T-helper 2 cell treated with Interferon-gamma antibody and Interleukin-4, amounts not matched to agents 5 μg/mL and 100 μg/mL, for 36 hours (primary cell): ENCODE results near the gene POLK.
"Not testable (repeated sequence)": the region's sequence is repeated elsewhere in the genome, so short reads cannot be mapped to it uniquely, and the experiment has no call there.

Experiments
- DNase-seq: peaks from one replicate; pipeline ENCODE4 v3.0.0; 2021; ENCODE audit warnings: low spot score
- H3K27ac Mint-ChIP-seq: one replicate; pipeline ENCODE4 v1.8.0; 2021; ENCODE audit warnings: mild to moderate bottlenecking, mixed read lengths
- H3K27me3 Mint-ChIP-seq: one replicate; pipeline ENCODE4 v1.8.0; 2021; ENCODE audit warnings: low read depth, mixed read lengths
- H3K36me3 Mint-ChIP-seq: one replicate; pipeline ENCODE4 v1.8.0; 2021; ENCODE audit warnings: low read depth, mixed read lengths
- H3K4me1 Mint-ChIP-seq: one replicate; pipeline ENCODE4 v1.8.0; 2021; ENCODE audit warnings: low read depth, mixed read lengths
- H3K4me3 Mint-ChIP-seq: one replicate; pipeline ENCODE4 v1.8.0; 2022; ENCODE audit warnings: mild to moderate bottlenecking, moderate library complexity, mixed read lengths
- H3K9me3 Mint-ChIP-seq: one replicate; pipeline ENCODE4 v1.8.0; 2021; ENCODE audit warnings: mixed read lengths

Gene POLK

GRCh38 chr5:75521195-75521594 lies 9.5 kb downstream of the POLK start:
- peaks cover 24% of the 10 kb centered on the region for H3K9me3 Mint-ChIP-seq
- peaks cover 48% of the 10 kb centered on the region for H3K36me3 Mint-ChIP-seq
- H3K27ac Mint-ChIP-seq: no peak overlapping the region
- H3K4me3 Mint-ChIP-seq: no peak overlapping the region
- H3K4me1 Mint-ChIP-seq: peaks cover 55% of the 10 kb centered on the region
- no peak for DNase-seq
- H3K27me3 Mint-ChIP-seq: no peaks in the 10 kb centered on the region

- Mint-ChIP-seq H3K4me3 (no peak overlapping the region), H3K36me3 (peaks cover 46% of the 10 kb centered on the region), H3K27me3 (no peaks in the 10 kb centered on the region), H3K9me3 (peaks cover 24% of the 10 kb centered on the region), H3K27ac (no peak overlapping the region), H3K4me1 (peaks cover 53% of the 10 kb centered on the region)
- no peak for DNase-seq
These were observed 10.3 kb downstream of the POLK start for GRCh38 chr5:75522025-75522424.

- H3K27me3 Mint-ChIP-seq: no peaks in the 10 kb centered on the region
- H3K4me3 Mint-ChIP-seq: no peak overlapping the region
- H3K4me1 Mint-ChIP-seq: peaks cover 49% of the 10 kb centered on the region
- H3K27ac Mint-ChIP-seq: no peak overlapping the region
- peaks cover 45% of the 10 kb centered on the region for H3K36me3 Mint-ChIP-seq
- no peak for DNase-seq
- H3K9me3 Mint-ChIP-seq: peaks cover 24% of the 10 kb centered on the region
These were observed 10.9 kb downstream of the POLK start for GRCh38 chr5:75522542-75522941.

GRCh38 chr5:75523275-75523674 lies 11.6 kb downstream of the POLK start:
- H3K9me3 Mint-ChIP-seq: peaks cover 24% of the 10 kb centered on the region
- H3K27me3 Mint-ChIP-seq: no peaks in the 10 kb centered on the region
- H3K4me1 Mint-ChIP-seq: peaks cover 43% of the 10 kb centered on the region
- H3K4me3 Mint-ChIP-seq: no peak overlapping the region
- H3K27ac Mint-ChIP-seq: no peak overlapping the region
- no peak for DNase-seq
- H3K36me3 Mint-ChIP-seq: peaks cover 39% of the 10 kb centered on the region

GRCh38 chr5:75524071-75524470 lies 12.4 kb downstream of the POLK start:
- peaks cover 24% of the 10 kb centered on the region for H3K9me3 Mint-ChIP-seq
- no peaks in the 10 kb centered on the region for H3K27me3 Mint-ChIP-seq
- H3K4me1 Mint-ChIP-seq: peaks cover 36% of the 10 kb centered on the region
- peaks cover 38% of the 10 kb centered on the region for H3K36me3 Mint-ChIP-seq
- no peak overlapping the region for H3K4me3 Mint-ChIP-seq
- no peak overlapping the region for H3K27ac Mint-ChIP-seq
- DNase-seq: no peak

GRCh38 chr5:75524591-75524990 lies 12.9 kb downstream of the POLK start:
- DNase-seq: no peak
- Mint-ChIP-seq H3K36me3 (peaks cover 35% of the 10 kb centered on the region), H3K4me1 (peaks cover 31% of the 10 kb centered on the region), H3K4me3 (no peak overlapping the region), H3K27me3 (no peaks in the 10 kb centered on the region), H3K27ac (no peak overlapping the region), H3K9me3 (peaks cover 20% of the 10 kb centered on the region)

GRCh38 chr5:75525344-75525743 lies 13.7 kb downstream of the POLK start:
- Mint-ChIP-seq H3K36me3 (peaks cover 31% of the 10 kb centered on the region), H3K27me3 (no peaks in the 10 kb centered on the region), H3K4me3 (peak overlapping the region; percentile 0), H3K4me1 (peaks cover 27% of the 10 kb centered on the region), H3K27ac (no peak overlapping the region), H3K9me3 (peaks cover 18% of the 10 kb centered on the region)
- no peak for DNase-seq

GRCh38 chr5:75526070-75526469 lies 14.4 kb downstream of the POLK start:
- peaks cover 12% of the 10 kb centered on the region for H3K9me3 Mint-ChIP-seq
- H3K27ac Mint-ChIP-seq: peak overlapping the region; percentile 60
- H3K4me3 Mint-ChIP-seq: no peak overlapping the region
- H3K4me1 Mint-ChIP-seq: peaks cover 27% of the 10 kb centered on the region
- peaks cover 25% of the 10 kb centered on the region for H3K36me3 Mint-ChIP-seq
- no peaks in the 10 kb centered on the region for H3K27me3 Mint-ChIP-seq
- DNase-seq: no peak

- peaks cover 30% of the 10 kb centered on the region for H3K36me3 Mint-ChIP-seq
- peaks cover 20% of the 10 kb centered on the region for H3K4me1 Mint-ChIP-seq
- peaks cover 16% of the 10 kb centered on the region for H3K9me3 Mint-ChIP-seq
- no peak overlapping the region for H3K4me3 Mint-ChIP-seq
- no peak overlapping the region for H3K27ac Mint-ChIP-seq
- DNase-seq: no peak
- no peaks in the 10 kb centered on the region for H3K27me3 Mint-ChIP-seq
These were observed 17.5 kb downstream of the POLK start for GRCh38 chr5:75529185-75529584.

- Mint-ChIP-seq H3K9me3 (peaks cover 31% of the 10 kb centered on the region), H3K4me3 (no peak overlapping the region), H3K36me3 (peaks cover 51% of the 10 kb centered on the region), H3K27me3 (no peaks in the 10 kb centered on the region), H3K27ac (no peak overlapping the region), H3K4me1 (peaks cover 5% of the 10 kb centered on the region)
- no peak for DNase-seq
These were observed 20.5 kb downstream of the POLK start for GRCh38 chr5:75532190-75532589.

- Mint-ChIP-seq H3K9me3 (peaks cover 31% of the 10 kb centered on the region), H3K36me3 (peaks cover 50% of the 10 kb centered on the region)
- not testable (repeated sequence) for H3K27me3 Mint-ChIP-seq, H3K4me1 Mint-ChIP-seq, H3K4me3 Mint-ChIP-seq, DNase-seq, H3K27ac Mint-ChIP-seq
These were observed 22.0 kb downstream of the POLK start for GRCh38 chr5:75533716-75534115.

- no peak overlapping the region for H3K4me3 Mint-ChIP-seq
- peaks cover 31% of the 10 kb centered on the region for H3K9me3 Mint-ChIP-seq
- H3K36me3 Mint-ChIP-seq: peaks cover 48% of the 10 kb centered on the region
- peaks cover 5% of the 10 kb centered on the region for H3K4me1 Mint-ChIP-seq
- H3K27me3 Mint-ChIP-seq: no peaks in the 10 kb centered on the region
- H3K27ac Mint-ChIP-seq: no peak overlapping the region
- DNase-seq: no peak
These were observed 23.0 kb downstream of the POLK start for GRCh38 chr5:75534734-75535133.

GRCh38 chr5:75536147-75536546 lies 24.5 kb downstream of the POLK start:
- no peak overlapping the region for H3K4me3 Mint-ChIP-seq
- peaks cover 31% of the 10 kb centered on the region for H3K9me3 Mint-ChIP-seq
- H3K27ac Mint-ChIP-seq: no peak overlapping the region
- H3K36me3 Mint-ChIP-seq: peaks cover 47% of the 10 kb centered on the region
- no peak for DNase-seq
- peaks cover 4% of the 10 kb centered on the region for H3K4me1 Mint-ChIP-seq
- no peaks in the 10 kb centered on the region for H3K27me3 Mint-ChIP-seq

- DNase-seq: no peak
- H3K9me3 Mint-ChIP-seq: peaks cover 31% of the 10 kb centered on the region
- no peaks in the 10 kb centered on the region for H3K27me3 Mint-ChIP-seq
- H3K4me1 Mint-ChIP-seq: peaks cover 4% of the 10 kb centered on the region
- H3K36me3 Mint-ChIP-seq: peaks cover 44% of the 10 kb centered on the region
- no peak overlapping the region for H3K27ac Mint-ChIP-seq
- H3K4me3 Mint-ChIP-seq: no peak overlapping the region
These were observed 25.1 kb downstream of the POLK start for GRCh38 chr5:75536694-75537360.

GRCh38 chr5:75538211-75538610 lies 26.5 kb downstream of the POLK start:
- Mint-ChIP-seq H3K4me1 (peaks cover 4% of the 10 kb centered on the region), H3K9me3 (peaks cover 20% of the 10 kb centered on the region), H3K4me3 (no peak overlapping the region), H3K36me3 (peaks cover 33% of the 10 kb centered on the region), H3K27ac (no peak overlapping the region), H3K27me3 (no peaks in the 10 kb centered on the region)
- DNase-seq: no peak
